ENCODE data around the gene TEP1. TPM values are rescaled to one million over a fixed set of nuclear protein-coding genes. Genes with fewer than 3 reads are reported as not detected.

Gene TEP1
- total and polyA plus RNA-seq, 2 experiments from 2014 or later = 10.7 to 29.4 TPM

- Histone ChIP-seq H3K9me3 (ENCODE audit: low read depth) (no peaks in the 10 kb centered on the region), H3K79me2 (no peaks in the 10 kb centered on the region), H3K36me3 (replicated peaks; ENCODE audit: insufficient read depth, low read depth) (no peaks in the 10 kb centered on the region), H3K27ac (no peak overlapping the region), H3K4me2 (no peak overlapping the region), H3K4me3 (no peak overlapping the region), H3K9me2 (replicated peaks; ENCODE audit: insufficient read depth) (no peaks in the 10 kb centered on the region), H3K27me3 (no peaks in the 10 kb centered on the region), H4K20me1 (ENCODE audit: insufficient read depth, poor library complexity, severe bottlenecking) (no peaks in the 10 kb centered on the region), H2AFZ (no peak overlapping the region), H3K4me1 (ENCODE audit: insufficient read depth) (peaks cover 4% of the 10 kb centered on the region)
- DNase-seq (ENCODE audit: low spot score) = no peak
- 94% methylated on average over 2 of the region's 2 CpGs for WGBS (ENCODE audit: low lambda C conversion rate, missing lambda C conversion rate)
- TF ChIP-seq EZH2phosphoT487 (IDR thresholded peaks at IDR 0.05; ENCODE audit: low read depth, severe bottlenecking, unreplicated experiment) = no peak
- no peak for TF ChIP-seq EZH2 (IDR thresholded peaks at IDR 0.05; ENCODE audit: borderline replicate concordance)
- no peak for TF ChIP-seq CTCF (IDR thresholded peaks at IDR 0.05; ENCODE audit: poor library complexity)
These were observed 28.2 kb upstream of the TEP1 start for GRCh38 chr14:20441461-20441860.

- Histone ChIP-seq H4K20me1 (ENCODE audit: insufficient read depth, poor library complexity, severe bottlenecking) (no peaks in the 10 kb centered on the region), H3K9me2 (replicated peaks; ENCODE audit: insufficient read depth) (no peaks in the 10 kb centered on the region), H3K9me3 (ENCODE audit: low read depth) (no peaks in the 10 kb centered on the region), H2AFZ (no peak overlapping the region), H3K4me3 (no peak overlapping the region), H3K4me1 (ENCODE audit: insufficient read depth) (peaks cover 4% of the 10 kb centered on the region), H3K79me2 (no peaks in the 10 kb centered on the region), H3K27ac (no peak overlapping the region), H3K36me3 (replicated peaks; ENCODE audit: insufficient read depth, low read depth) (no peaks in the 10 kb centered on the region), H3K27me3 (no peaks in the 10 kb centered on the region), H3K4me2 (no peak overlapping the region)
- DNase-seq (ENCODE audit: low spot score) = no peak
- WGBS (ENCODE audit: low lambda C conversion rate, missing lambda C conversion rate) = 75% methylated on average over 5 of the region's 5 CpGs
- TF ChIP-seq CTCF (IDR thresholded peaks at IDR 0.05; ENCODE audit: poor library complexity) (no peak), EZH2phosphoT487 (IDR thresholded peaks at IDR 0.05; ENCODE audit: low read depth, severe bottlenecking, unreplicated experiment) (no peak), EZH2 (IDR thresholded peaks at IDR 0.05; ENCODE audit: borderline replicate concordance) (no peak)
These were observed 27.6 kb upstream of the TEP1 start for GRCh38 chr14:20440882-20441281.

GRCh38 chr14:20440465-20440864, 27.2 kb upstream of the TEP1 start:
- WGBS (ENCODE audit: low lambda C conversion rate, missing lambda C conversion rate) = 84% methylated on average over 5 of the region's 5 CpGs
- Histone ChIP-seq H2AFZ (no peak overlapping the region), H3K9me3 (ENCODE audit: low read depth) (no peaks in the 10 kb centered on the region), H3K27ac (no peak overlapping the region), H3K4me2 (no peak overlapping the region), H3K79me2 (no peaks in the 10 kb centered on the region), H3K27me3 (no peaks in the 10 kb centered on the region), H3K4me1 (ENCODE audit: insufficient read depth) (peaks cover 4% of the 10 kb centered on the region), H3K36me3 (replicated peaks; ENCODE audit: insufficient read depth, low read depth) (no peaks in the 10 kb centered on the region), H3K4me3 (no peak overlapping the region), H3K9me2 (replicated peaks; ENCODE audit: insufficient read depth) (no peaks in the 10 kb centered on the region), H4K20me1 (ENCODE audit: insufficient read depth, poor library complexity, severe bottlenecking) (no peaks in the 10 kb centered on the region)
- no peak for DNase-seq (ENCODE audit: low spot score)
- TF ChIP-seq EZH2phosphoT487 (IDR thresholded peaks at IDR 0.05; ENCODE audit: low read depth, severe bottlenecking, unreplicated experiment) = no peak
- TF ChIP-seq CTCF (IDR thresholded peaks at IDR 0.05; ENCODE audit: poor library complexity) = no peak
- TF ChIP-seq EZH2 (IDR thresholded peaks at IDR 0.05; ENCODE audit: borderline replicate concordance) = no peak

DNA sequence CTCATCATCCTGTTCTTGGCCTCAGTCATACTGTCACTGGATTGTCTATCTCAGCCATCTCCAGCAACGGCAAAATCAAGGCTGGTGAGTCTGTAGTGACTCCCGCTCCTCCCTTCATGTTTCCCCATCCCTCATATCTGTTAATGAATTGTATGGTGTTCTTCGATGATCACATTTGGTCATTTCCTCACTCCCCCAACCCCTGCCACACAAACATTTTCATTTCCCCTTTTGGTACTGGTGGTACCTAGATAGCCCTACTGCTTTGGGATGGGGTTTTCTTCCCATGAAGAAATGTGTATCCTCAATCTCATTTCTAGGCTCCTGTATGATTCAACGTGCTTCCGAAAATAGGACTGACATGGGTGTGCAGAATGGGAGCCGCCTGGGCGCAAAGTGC, 25.4 kb upstream of the TEP1 start:
- Histone ChIP-seq H3K79me2 (no peaks in the 10 kb centered on the region), H3K4me1 (ENCODE audit: insufficient read depth) (peaks cover under 1% of the 10 kb centered on the region), H3K27ac (no peak overlapping the region), H3K4me2 (no peak overlapping the region), H2AFZ (no peak overlapping the region), H3K27me3 (no peaks in the 10 kb centered on the region), H3K9me2 (replicated peaks; ENCODE audit: insufficient read depth) (no peaks in the 10 kb centered on the region), H4K20me1 (ENCODE audit: insufficient read depth, poor library complexity, severe bottlenecking) (no peaks in the 10 kb centered on the region), H3K36me3 (replicated peaks; ENCODE audit: insufficient read depth, low read depth) (no peaks in the 10 kb centered on the region), H3K9me3 (ENCODE audit: low read depth) (no peaks in the 10 kb centered on the region), H3K4me3 (no peak overlapping the region)
- no peak for DNase-seq (ENCODE audit: low spot score)
- TF ChIP-seq EZH2phosphoT487 (IDR thresholded peaks at IDR 0.05; ENCODE audit: low read depth, severe bottlenecking, unreplicated experiment) (no peak), EZH2 (IDR thresholded peaks at IDR 0.05; ENCODE audit: borderline replicate concordance) (no peak), CTCF (IDR thresholded peaks at IDR 0.05; ENCODE audit: poor library complexity) (no peak)
- 96% methylated on average over 7 of the region's 7 CpGs for WGBS (ENCODE audit: low lambda C conversion rate, missing lambda C conversion rate)
